ENCODE results near the gene TET1. TPM values are rescaled to one million over a fixed set of nuclear protein-coding genes. Genes with fewer than 3 reads are reported as not detected.

The TET1 gene
- total and polyA plus RNA-seq, 2 of the 13 experiments (the other 11 are each of a cell fraction or from before 2014, with no cell fraction given): 6.9 to 7.3 TPM

DNA sequence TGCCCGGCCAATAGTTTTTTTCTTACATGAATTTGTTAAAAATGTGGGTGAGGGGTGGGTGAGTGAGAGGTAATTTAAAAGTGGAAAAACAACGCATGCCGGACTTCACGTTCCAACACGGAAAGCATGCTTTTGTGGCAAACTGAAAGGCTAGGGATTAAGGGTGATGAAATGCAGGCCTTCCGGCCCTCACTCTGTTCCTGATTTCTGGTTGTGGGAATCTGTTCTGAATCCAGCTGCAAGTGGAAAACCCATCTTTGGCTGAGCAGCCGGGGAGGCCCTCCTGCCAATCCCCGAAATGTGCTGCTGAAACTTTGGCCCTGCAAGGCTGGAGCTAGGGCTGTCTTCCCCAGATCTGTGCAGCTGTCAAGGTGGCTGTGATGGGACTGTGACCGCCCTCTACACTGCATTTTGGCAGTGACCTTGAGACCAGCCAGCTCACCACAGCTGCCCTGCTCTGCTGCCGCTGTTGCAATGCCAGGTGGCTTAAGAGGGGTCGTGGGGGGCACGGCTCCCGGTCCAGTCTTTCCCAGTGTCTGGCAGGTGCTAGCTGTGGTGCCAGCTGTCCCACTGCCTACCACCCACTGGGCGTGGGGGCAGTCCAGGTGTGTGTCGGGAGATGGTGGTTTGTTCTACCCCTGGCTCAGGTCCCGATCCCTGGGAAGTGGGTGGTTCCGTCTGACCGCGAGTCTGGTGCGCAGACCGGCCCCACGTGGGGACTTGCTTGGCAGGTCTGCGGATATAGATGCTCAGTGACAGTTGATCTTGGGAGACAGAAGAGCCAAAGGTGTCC lies 39.0 kb downstream of the TET1 start (continued):
- TF ChIP-seq PLRG1 (conservative IDR thresholded peaks at IDR 0.05): no peak
- 0 out of 2 replicates have a peak, but pooled peaks have one; percentile 83 for TF ChIP-seq ZNF160 (CRISPR knock-in tag; IDR thresholded peaks at IDR 0.05)
- no peak for TF ChIP-seq ZNF703 (CRISPR knock-in tag; IDR thresholded peaks at IDR 0.05; ENCODE audit: borderline replicate concordance)
- TF ChIP-seq, protein P1, sequence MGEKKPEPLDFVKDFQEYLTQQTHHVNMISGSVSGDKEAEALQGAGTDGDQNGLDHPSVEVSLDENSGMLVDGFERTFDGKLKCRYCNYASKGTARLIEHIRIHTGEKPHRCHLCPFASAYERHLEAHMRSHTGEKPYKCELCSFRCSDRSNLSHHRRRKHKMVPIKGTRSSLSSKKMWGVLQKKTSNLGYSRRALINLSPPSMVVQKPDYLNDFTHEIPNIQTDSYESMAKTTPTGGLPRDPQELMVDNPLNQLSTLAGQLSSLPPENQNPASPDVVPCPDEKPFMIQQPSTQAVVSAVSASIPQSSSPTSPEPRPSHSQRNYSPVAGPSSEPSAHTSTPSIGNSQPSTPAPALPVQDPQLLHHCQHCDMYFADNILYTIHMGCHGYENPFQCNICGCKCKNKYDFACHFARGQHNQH (CRISPR knock-in tag; IDR thresholded peaks at IDR 0.05): peak; percentile 78
- TF ChIP-seq, protein P2, sequence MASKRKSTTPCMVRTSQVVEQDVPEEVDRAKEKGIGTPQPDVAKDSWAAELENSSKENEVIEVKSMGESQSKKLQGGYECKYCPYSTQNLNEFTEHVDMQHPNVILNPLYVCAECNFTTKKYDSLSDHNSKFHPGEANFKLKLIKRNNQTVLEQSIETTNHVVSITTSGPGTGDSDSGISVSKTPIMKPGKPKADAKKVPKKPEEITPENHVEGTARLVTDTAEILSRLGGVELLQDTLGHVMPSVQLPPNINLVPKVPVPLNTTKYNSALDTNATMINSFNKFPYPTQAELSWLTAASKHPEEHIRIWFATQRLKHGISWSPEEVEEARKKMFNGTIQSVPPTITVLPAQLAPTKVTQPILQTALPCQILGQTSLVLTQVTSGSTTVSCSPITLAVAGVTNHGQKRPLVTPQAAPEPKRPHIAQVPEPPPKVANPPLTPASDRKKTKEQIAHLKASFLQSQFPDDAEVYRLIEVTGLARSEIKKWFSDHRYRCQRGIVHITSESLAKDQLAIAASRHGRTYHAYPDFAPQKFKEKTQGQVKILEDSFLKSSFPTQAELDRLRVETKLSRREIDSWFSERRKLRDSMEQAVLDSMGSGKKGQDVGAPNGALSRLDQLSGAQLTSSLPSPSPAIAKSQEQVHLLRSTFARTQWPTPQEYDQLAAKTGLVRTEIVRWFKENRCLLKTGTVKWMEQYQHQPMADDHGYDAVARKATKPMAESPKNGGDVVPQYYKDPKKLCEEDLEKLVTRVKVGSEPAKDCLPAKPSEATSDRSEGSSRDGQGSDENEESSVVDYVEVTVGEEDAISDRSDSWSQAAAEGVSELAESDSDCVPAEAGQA (IDR thresholded peaks at IDR 0.05; ENCODE audit: low read depth): no peak
- TF ChIP-seq, protein P2 (CRISPR knock-in tag; IDR thresholded peaks at IDR 0.05; ENCODE audit: borderline replicate concordance): no peak
- TF ChIP-seq, protein P3, sequence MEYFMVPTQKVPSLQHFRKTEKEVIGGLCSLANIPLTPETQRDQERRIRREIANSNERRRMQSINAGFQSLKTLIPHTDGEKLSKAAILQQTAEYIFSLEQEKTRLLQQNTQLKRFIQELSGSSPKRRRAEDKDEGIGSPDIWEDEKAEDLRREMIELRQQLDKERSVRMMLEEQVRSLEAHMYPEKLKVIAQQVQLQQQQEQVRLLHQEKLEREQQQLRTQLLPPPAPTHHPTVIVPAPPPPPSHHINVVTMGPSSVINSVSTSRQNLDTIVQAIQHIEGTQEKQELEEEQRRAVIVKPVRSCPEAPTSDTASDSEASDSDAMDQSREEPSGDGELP (IDR thresholded peaks at IDR 0.05; ENCODE audit: borderline replicate concordance, low read depth): peak; percentile 77; the same call in 1 of the 2 replicates
- no peak for TF ChIP-seq ZKSCAN8 (CRISPR knock-in tag; IDR thresholded peaks at IDR 0.05; ENCODE audit: borderline replicate concordance)
- TF ChIP-seq MXD4 (CRISPR knock-in tag; IDR thresholded peaks at IDR 0.05): no peak; the same call in 1 of the 2 replicates
- no peak for TF ChIP-seq ZMYM2 (CRISPR knock-in tag; IDR thresholded peaks at IDR 0.05)
- TF ChIP-seq, protein P4, sequence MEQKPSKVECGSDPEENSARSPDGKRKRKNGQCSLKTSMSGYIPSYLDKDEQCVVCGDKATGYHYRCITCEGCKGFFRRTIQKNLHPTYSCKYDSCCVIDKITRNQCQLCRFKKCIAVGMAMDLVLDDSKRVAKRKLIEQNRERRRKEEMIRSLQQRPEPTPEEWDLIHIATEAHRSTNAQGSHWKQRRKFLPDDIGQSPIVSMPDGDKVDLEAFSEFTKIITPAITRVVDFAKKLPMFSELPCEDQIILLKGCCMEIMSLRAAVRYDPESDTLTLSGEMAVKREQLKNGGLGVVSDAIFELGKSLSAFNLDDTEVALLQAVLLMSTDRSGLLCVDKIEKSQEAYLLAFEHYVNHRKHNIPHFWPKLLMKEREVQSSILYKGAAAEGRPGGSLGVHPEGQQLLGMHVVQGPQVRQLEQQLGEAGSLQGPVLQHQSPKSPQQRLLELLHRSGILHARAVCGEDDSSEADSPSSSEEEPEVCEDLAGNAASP (CRISPR knock-in tag; IDR thresholded peaks at IDR 0.05; ENCODE audit: borderline replicate concordance): no peak
- TF ChIP-seq, protein P5, sequence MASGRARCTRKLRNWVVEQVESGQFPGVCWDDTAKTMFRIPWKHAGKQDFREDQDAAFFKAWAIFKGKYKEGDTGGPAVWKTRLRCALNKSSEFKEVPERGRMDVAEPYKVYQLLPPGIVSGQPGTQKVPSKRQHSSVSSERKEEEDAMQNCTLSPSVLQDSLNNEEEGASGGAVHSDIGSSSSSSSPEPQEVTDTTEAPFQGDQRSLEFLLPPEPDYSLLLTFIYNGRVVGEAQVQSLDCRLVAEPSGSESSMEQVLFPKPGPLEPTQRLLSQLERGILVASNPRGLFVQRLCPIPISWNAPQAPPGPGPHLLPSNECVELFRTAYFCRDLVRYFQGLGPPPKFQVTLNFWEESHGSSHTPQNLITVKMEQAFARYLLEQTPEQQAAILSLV (CRISPR knock-in tag; IDR thresholded peaks at IDR 0.05; ENCODE audit: borderline replicate concordance): no peak; the same call in 1 of the 2 replicates
- TF ChIP-seq CEBPB (IDR thresholded peaks at IDR 0.05; ENCODE audit: borderline replicate concordance, low read depth, low read length): peak; percentile 46; the same call in 1 of the 2 replicates

Measured in HepG2 (cell line).